OCI-LY1 (cell line): ENCODE measurements around the gene INTS14.

Experiments used
- H2AFZ ChIP-seq: fragments of 200-600 bp; sonication (generic), shearing (Covaris generic); 2 replicates; pipeline ENCODE4 v1.6.0; 2014; ENCODE audit warnings: antibody characterized with exemption, mild to moderate bottlenecking, low read length
- H3F3A ChIP-seq: fragments of 200-600 bp; sonication (generic), shearing (Covaris generic); 2 replicates; pipeline ENCODE4 v1.6.0; 2014; ENCODE audit warnings: mild to moderate bottlenecking, antibody characterized with exemption, low read length, moderate library complexity; ENCODE audit not compliant: insufficient read depth
- H3K27ac ChIP-seq: fragments of 200-600 bp; sonication (generic); 2 replicates; pipeline ENCODE4 v1.5.1; 2014; ENCODE audit warnings: low read length, mixed run types, mild to moderate bottlenecking, low read depth; ENCODE audit not compliant: poor library complexity, severe bottlenecking
- H3K27me3 ChIP-seq: fragments of 200-600 bp; sonication (generic); 2 replicates; pipeline ENCODE4 v1.6.0; 2014; ENCODE audit warnings: antibody characterized with exemption, mild to moderate bottlenecking, low read length, moderate library complexity; ENCODE audit not compliant: insufficient read depth
- H3K36me3 ChIP-seq: fragments of 200-600 bp; sonication (generic); 2 replicates; pipeline ENCODE4 v1.6.1; 2014; ENCODE audit warnings: mild to moderate bottlenecking, antibody characterized with exemption, low read length, moderate library complexity, mixed read lengths; ENCODE audit not compliant: insufficient read depth
- H3K4me1 ChIP-seq: fragments of 200-600 bp; sonication (generic); 2 replicates; pipeline ENCODE4 v1.5.1; 2014; ENCODE audit warnings: mild to moderate bottlenecking, low read length, moderate library complexity; ENCODE audit not compliant: insufficient read depth, severe bottlenecking
- H3K4me2 ChIP-seq: fragments of 200-600 bp; sonication (generic), shearing (Covaris generic); 2 replicates; pipeline ENCODE4 v1.6.1; 2014; ENCODE audit warnings: low read length
- H3K4me3 ChIP-seq: fragments of 200-600 bp; sonication (generic); 2 replicates; pipeline ENCODE4 v1.5.1; 2014; ENCODE audit warnings: low read length, low read depth, mild to moderate bottlenecking, mixed read lengths; ENCODE audit not compliant: poor library complexity, severe bottlenecking
- H3K79me2 ChIP-seq: fragments of 200-600 bp; shearing (Covaris generic); 2 replicates; pipeline ENCODE4 v1.6.1; 2016; ENCODE audit warnings: mixed run types, low read length, mixed read lengths; ENCODE audit not compliant: insufficient read depth
- H3K9ac ChIP-seq: fragments of 200-600 bp; sonication (generic), shearing (Covaris generic); 2 replicates; pipeline ENCODE4 v1.6.1; 2014; ENCODE audit warnings: mild to moderate bottlenecking, low read length, mixed read lengths
- H3K9me2 ChIP-seq: fragments of 200-600 bp; sonication (generic), shearing (Covaris generic); 2 replicates; pipeline ENCODE4 v1.6.1; 2014; ENCODE audit warnings: low read depth, mild to moderate bottlenecking, low read length, mixed read lengths
- H3K9me3 ChIP-seq: fragments of 200-600 bp; shearing (Covaris generic); 2 replicates; pipeline ENCODE4 v1.6.1; 2014; ENCODE audit warnings: low read length, mixed read lengths
- H4K20me1 ChIP-seq: fragments of 200-600 bp; sonication (generic), shearing (Covaris generic); 2 replicates; pipeline ENCODE4 v1.6.0; 2016; ENCODE audit warnings: mild to moderate bottlenecking, low read length; ENCODE audit not compliant: insufficient read depth
- EZH2 ChIP-seq: fragments of 200-600 bp; sonication (generic), shearing (Covaris generic); IDR thresholded peaks from 2 replicates; pipeline ENCODE4 v1.8.0; 2017; ENCODE audit warnings: borderline replicate concordance, mixed run types, mild to moderate bottlenecking, antibody characterized with exemption, low read length, moderate library complexity, mixed read lengths
- TF ChIP-seq, protein P1 (sequence below): fragments of 200-600 bp; sonication (generic), shearing (Covaris generic); IDR thresholded peaks from 2 replicates; pipeline ENCODE4 v1.5.1; 2017; ENCODE audit warnings: mild to moderate bottlenecking, antibody characterized with exemption, low read length, moderate library complexity, mixed read lengths

The INTS14 gene

DNA sequence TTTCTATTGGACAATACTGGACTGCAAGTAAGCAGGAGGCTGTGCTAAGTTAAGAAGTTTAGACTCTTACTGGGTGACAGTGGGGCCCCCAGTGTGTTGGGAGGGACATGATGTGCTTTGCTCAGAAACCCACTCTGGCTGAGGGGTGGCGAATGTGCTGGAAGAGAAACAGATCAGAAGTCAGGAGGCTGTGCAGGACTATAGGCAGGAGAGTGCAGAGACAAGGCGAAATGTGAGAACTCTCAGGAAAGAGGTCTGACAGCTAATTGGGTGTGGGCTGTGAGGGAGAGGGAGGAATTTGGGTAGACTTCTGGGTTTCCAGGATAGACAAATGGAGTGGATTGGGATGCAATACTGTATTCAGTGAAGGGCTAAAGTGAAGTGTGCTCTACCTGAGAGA lies 22.8 kb upstream of the INTS14 start:
- Histone ChIP-seq H3K9me2 (no peaks in the 10 kb centered on the region), H3K4me1 (no peaks in the 10 kb centered on the region), H3K4me2 (no peak overlapping the region), H4K20me1 (no peaks in the 10 kb centered on the region), H3K9ac (no peak overlapping the region), H3K36me3 (no peaks in the 10 kb centered on the region), H3F3A (no peaks in the 10 kb centered on the region), H3K4me3 (no peak overlapping the region), H3K9me3 (no peaks in the 10 kb centered on the region), H3K79me2 (no peaks in the 10 kb centered on the region), H3K27ac (no peak overlapping the region), H2AFZ (no peak overlapping the region), H3K27me3 (no peaks in the 10 kb centered on the region)
- no peak for TF ChIP-seq EZH2
- TF ChIP-seq, protein P1, sequence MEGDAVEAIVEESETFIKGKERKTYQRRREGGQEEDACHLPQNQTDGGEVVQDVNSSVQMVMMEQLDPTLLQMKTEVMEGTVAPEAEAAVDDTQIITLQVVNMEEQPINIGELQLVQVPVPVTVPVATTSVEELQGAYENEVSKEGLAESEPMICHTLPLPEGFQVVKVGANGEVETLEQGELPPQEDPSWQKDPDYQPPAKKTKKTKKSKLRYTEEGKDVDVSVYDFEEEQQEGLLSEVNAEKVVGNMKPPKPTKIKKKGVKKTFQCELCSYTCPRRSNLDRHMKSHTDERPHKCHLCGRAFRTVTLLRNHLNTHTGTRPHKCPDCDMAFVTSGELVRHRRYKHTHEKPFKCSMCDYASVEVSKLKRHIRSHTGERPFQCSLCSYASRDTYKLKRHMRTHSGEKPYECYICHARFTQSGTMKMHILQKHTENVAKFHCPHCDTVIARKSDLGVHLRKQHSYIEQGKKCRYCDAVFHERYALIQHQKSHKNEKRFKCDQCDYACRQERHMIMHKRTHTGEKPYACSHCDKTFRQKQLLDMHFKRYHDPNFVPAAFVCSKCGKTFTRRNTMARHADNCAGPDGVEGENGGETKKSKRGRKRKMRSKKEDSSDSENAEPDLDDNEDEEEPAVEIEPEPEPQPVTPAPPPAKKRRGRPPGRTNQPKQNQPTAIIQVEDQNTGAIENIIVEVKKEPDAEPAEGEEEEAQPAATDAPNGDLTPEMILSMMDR: no peak

GRCh38 chr15:65632780-65633375 lies 21.9 kb upstream of the INTS14 start:
- no peak for TF ChIP-seq EZH2
- TF ChIP-seq, protein P1: no peak
- Histone ChIP-seq H3K4me3 (no peak overlapping the region), H3K9me2 (no peaks in the 10 kb centered on the region), H3K4me2 (no peak overlapping the region), H3F3A (no peaks in the 10 kb centered on the region), H3K9me3 (no peaks in the 10 kb centered on the region), H3K27ac (no peak overlapping the region), H3K27me3 (no peaks in the 10 kb centered on the region), H2AFZ (no peak overlapping the region), H3K36me3 (no peaks in the 10 kb centered on the region), H4K20me1 (no peaks in the 10 kb centered on the region), H3K4me1 (no peaks in the 10 kb centered on the region), H3K79me2 (no peaks in the 10 kb centered on the region), H3K9ac (no peak overlapping the region)

GRCh38 chr15:65631503-65631902 lies 20.6 kb upstream of the INTS14 start:
- H3K9me2 ChIP-seq: no peaks in the 10 kb centered on the region
- TF ChIP-seq, protein P1: no peak
- TF ChIP-seq EZH2: no peak
- no peaks in the 10 kb centered on the region for H3K4me1 ChIP-seq
- no peaks in the 10 kb centered on the region for H3K36me3 ChIP-seq
- H3K9me3 ChIP-seq: no peaks in the 10 kb centered on the region
- no peak overlapping the region for H2AFZ ChIP-seq
- H3F3A ChIP-seq: no peaks in the 10 kb centered on the region
- H3K4me3 ChIP-seq: no peak overlapping the region
- H3K79me2 ChIP-seq: no peaks in the 10 kb centered on the region
- no peak overlapping the region for H3K27ac ChIP-seq
- no peaks in the 10 kb centered on the region for H3K27me3 ChIP-seq
- no peak overlapping the region for H3K9ac ChIP-seq
- H4K20me1 ChIP-seq: no peaks in the 10 kb centered on the region
- H3K4me2 ChIP-seq: no peak overlapping the region
